Ramos (cell line): ENCODE measurements around the gene OR2B2.

Experiments
- in situ Hi-C: fragments of 300-500 bp; cut with MboI; formaldehyde crosslinking; loops from one replicate; pipeline ENCODE4 v1.14.3; 2022; ENCODE audit warnings: low sequenced_read_pairs; ENCODE audit not compliant: unreplicated experiment

OR2B2 gene

DNA sequence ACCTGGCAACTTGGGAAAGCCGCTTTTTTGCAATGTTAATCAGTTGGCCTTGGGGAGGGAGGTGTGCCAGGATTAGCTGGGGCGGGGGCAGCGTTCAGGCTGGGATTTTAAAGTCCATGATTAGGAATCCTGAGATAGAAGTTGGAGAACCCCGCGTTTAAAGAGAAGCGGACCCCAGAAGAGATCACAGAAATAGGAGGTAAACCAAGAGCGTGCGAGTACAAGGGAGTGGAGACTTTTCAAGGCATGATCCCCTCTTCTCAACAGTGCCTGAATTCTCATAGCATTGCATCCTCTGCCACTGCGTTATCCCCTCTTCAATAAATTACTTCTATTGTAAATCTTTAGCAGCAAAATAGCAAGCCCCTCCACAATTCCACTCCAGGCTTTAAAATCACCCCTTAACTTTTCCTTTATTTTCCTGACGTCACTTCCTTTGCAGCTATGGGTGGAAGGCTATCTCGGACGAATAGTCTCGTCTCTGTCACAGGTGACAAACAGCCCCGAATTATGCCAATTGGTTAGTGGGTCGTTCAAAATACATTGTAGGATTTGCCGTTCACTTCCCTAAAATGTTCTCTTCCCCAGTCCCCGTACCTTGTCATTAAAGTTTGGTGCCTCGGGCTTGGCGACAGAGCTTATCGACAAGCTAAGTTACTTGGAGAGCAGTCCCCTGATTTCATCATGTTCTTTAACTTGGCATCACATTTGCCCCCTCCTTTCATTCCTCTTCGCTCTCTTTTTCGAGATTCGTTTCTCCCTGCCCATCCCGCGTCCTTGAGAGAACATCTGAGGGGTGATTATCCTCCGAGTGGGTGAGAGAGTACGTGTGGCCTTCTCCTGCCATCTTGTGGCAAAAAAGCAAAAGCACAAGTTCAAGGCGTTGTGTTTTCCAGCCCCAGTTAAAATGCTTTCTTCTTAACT is 17.1 kb downstream of the OR2B2 start:
- in situ Hi-C loops = loop anchor here (5.0 to 10.0 kb wide), 3 partner anchors 83 to 980 kb away; a partner anchor contains a TSS

DNA sequence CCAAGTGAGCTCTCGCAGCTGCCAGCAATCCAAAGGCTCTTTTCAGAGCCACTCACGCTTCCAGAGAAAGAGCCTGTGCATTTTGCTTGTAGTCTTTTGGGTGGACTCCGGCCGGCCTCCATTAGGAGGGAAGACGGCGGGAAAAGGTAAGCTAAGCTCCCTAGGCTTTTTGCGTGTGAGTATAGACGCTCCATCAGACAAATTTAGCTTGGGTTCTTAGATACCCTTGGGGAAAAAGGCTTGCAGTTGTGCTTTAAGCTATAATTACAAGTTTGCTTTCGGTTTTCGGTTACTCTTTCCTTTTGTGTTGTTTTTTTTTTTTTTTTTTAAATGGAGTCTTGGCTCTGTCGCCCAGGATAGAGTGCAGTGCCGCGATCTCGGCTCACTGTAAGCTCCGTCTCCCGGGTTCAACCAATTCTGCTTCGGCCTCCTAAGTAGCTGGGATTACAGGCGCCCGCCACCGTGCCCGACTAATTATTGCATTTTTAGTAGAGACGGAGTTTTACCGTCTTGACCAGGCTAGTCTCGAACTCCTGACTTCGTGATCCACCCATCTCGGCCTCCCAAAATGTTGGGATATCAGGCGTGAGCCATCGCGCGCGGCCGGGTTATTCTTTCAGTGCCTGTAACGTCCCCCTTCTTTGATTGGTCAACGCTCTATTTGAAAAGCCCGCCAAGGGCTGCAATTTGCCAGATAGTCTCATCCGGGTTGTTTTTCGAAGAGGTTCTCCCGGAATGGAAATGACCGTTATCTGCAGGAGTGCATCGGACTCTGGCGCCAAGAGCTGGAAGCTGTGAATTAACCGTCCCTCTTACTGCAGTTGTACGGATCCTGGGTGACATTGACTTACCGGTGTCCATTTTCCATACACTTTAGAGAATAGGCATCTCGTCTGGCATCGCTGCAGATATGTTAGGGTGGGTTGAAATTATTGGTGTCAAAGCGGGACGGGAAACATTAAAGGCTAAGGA is 18.1 kb downstream of the OR2B2 start:
- in situ Hi-C loops = loop anchor here (5.0 to 10.0 kb wide), 3 partner anchors 82 to 981 kb away; a partner anchor contains a TSS

DNA sequence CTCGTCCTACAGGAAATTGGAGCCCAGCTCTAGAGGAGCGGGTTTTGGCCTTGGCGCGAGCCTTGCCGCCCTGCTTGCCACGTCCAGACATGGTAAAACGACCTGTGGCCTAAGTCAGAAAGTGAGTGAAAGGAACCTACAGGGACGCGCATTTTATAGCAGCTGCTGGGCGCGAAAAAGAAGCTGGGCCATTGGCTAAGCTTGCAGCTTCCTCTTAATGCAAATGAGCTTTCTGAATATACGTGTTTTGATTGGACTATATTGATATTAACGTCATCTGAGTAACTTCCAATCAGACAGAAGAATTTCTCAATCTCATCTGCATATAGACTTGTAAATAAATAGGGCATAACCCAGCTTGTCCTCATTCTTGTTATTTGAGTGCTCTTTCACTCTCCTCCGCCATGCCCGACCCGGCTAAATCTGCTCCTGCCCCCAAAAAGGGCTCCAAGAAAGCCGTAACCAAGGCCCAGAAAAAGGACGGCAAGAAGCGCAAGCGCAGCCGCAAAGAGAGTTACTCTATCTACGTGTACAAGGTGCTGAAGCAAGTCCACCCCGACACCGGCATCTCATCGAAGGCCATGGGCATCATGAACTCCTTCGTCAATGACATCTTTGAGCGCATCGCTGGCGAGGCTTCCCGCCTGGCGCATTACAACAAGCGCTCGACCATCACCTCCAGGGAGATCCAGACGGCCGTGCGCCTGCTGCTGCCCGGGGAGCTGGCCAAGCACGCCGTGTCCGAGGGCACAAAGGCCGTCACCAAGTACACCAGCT is 18.9 kb downstream of the OR2B2 start:
- in situ Hi-C loops = loop anchor here (5.0 to 10.0 kb wide), 3 partner anchors 81 to 982 kb away; a partner anchor contains a TSS

DNA sequence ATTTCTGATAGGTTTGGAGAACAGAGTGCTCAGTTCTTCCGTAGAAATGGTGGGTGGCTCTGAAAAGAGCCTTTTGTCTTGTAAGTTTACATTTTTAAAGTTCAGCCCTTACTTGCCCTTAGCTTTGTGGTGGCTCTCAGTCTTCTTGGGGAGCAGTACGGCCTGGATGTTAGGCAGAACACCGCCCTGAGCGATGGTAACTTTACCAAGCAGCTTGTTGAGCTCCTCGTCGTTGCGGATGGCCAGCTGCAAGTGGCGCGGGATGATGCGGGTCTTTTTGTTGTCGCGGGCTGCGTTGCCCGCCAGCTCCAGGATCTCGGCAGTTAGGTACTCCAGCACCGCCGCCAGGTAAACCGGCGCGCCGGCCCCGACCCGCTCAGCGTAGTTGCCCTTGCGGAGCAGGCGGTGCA is 19.5 kb downstream of the OR2B2 start:
- in situ Hi-C loops = loop anchor here (5.0 to 10.0 kb wide), 3 partner anchors 80 to 982 kb away; a partner anchor contains a TSS

DNA sequence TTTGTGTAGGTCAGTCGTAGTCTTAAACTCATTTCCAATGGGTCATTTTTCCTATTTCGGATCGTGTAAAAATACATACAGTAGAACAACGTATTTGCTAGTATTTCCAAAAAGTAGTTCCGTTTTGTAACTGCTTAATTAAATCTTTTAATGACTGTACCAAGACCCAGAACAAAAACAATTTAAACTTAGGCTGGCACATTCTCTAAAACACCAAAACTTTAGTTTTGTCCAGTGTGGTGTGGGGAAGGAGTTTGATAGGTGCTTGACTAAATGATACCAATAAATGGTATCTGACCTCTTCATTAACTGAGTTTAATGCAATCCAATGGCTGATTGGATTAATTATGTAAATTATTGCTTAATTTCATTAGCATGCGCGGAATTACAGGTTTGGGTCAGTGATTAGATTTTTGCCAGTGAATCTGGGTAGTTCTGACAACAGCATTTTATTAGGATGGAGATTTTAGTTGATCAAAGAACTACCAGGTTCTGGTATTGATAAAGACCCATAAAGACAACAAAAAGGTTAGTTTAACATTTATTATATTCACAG is 20.8 kb downstream of the OR2B2 start:
- in situ Hi-C loops = loop anchor here (5.0 to 10.0 kb wide), 3 partner anchors 79 to 983 kb away; a partner anchor contains a TSS

DNA sequence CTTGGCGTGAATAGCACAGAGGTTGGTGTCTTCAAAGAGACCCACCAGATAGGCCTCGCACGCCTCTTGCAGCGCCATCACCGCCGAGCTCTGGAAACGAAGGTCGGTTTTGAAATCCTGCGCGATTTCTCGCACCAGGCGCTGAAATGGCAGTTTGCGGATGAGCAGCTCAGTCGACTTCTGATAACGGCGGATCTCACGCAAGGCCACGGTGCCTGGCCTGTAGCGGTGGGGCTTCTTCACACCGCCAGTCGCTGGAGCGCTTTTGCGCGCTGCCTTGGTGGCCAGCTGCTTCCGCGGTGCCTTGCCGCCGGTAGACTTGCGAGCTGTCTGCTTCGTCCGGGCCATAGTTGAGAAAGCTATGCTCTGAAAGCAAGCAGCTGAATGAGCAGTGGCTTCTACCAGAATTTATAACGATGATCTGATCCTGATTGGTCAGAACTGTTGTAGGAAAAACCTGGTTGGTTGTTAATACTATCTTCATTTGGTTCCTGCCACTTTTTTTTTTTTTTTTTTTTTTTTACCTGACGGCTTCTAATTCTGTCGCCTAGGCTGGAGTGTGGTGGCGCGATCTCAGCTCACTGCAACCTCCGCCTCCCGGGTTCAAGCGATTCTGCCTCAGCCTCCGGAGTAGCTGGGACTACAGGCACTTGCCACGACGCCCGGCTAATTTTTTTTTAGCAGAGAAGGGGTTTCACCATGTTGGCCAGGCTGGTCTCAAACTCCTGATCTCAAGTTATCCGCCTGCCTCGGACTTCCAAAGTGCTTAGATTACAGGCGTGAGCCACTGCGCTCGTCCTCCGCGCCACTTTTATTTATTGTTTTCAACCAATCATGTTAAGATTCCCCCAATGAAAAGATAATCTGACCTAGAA is 21.5 kb downstream of the OR2B2 start:
- in situ Hi-C loops = loop anchor here (5.0 to 10.0 kb wide), 3 partner anchors 78 to 984 kb away; a partner anchor contains a TSS

DNA sequence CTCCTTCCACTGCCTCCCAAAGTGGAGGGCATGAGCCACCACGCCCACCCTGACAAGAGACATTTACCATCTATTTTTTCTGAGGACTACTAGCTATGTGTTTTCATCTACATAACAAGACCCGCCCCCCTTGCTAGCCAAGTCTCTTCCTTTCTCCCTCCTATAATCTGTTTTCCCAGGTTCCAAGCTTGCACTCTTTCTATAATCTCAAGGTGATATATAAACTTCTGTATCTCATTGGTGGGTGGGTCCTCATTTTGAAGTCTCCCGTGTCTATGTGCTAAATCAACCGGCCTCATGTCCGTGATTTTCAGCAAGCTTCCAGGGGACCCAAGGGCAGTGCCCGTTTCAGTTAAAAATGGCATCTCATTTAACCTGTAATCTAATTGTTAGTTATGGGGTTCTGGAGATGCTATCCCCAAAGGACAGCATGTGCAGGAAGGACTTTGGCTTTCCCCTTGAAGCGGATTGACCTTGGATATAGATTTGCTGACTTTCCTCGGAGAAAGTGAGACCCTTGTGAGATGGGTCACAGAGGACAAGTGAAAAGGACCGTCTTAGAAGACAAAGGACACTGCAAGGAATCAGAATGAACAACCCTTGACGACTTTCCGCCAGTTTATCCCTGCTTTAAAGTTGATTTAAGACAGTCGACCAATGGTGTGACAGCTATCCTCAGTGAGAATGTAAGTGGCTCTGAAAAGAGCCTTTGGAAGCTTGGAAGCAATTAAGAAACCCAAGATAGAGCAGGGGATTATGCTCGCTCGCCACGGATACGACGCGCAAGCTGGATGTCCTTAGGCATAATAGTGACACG is 22.4 kb downstream of the OR2B2 start:
- in situ Hi-C loops = loop anchor here (5.0 to 10.0 kb wide), 3 partner anchors 78 to 985 kb away; a partner anchor contains a TSS

DNA sequence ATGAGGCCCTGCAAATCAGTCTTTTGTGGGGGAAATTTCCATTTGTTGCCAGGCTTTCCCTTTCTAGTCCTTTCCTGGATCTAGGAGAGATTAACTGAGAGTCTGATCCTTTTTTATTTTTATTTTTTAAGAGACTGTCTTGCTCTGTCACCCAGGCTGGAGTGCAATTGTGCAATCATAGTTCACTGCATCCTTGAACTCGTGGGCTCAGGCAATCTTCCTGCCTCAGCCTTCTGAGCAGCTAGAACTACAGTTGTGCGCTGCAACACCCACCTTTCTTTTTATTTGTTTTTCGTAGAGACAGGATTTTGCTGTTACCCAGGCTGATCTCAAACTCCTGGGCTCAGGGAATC is 22.9 kb downstream of the OR2B2 start:
- in situ Hi-C loops = no loop called here

DNA sequence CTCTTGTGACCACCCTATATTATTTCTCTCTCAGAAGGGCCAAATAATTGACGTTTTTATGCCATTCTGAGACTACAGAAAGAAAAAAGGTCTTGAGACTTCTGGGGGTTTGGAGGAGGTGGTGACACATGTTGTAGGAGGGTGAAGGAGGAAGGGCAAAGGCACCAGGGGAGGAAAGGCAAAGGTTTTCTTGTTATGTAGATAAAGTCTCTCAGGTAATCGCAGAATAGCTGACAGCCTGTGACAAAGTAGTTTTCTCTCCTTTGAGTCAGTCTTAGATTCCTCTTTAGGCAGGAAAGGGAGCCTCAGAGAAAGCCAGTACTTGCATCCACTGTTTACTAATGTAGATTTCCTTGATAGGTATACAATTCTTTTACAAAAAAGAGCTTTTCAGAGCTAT is 23.6 kb downstream of the OR2B2 start:
- in situ Hi-C loops = no loop called here

DNA sequence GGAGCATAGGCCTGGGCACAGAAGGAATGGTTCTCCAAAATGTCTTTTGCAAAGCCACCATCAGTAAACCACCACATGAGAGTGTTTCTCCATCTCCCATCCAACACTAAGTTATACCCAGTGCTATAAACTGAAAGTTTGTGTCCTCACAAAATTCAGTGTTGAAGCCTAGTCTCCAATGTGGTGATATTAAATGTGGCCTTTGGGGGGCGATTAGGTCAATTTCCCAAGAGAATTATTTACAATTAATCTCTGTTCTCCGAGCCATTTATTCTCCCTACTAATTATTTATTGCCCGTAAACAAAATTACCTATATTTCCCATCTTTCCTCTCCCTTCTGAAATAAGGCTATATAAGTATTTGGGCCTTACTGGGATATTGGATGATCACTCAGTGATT is 26.1 kb downstream of the OR2B2 start:
- in situ Hi-C loops = no loop called here

DNA sequence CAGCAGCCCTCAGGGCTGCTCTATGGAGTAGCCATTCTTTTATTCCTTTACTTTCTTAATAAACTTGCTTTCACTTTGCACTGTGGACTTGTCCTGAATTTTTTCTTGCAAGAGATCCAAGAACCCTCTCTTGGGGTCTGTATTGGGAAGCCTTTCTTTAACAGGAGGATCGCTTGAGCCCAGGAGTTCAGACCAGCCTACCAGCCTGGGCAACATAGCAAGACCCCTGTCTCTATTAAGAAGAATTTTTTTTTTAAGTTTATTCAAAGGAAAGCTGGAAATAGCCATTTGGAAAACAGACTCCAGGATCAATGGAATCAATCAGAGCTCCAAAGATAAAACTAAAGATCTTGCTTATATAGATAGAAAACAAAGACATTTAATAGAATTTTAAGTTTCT is 29.1 kb downstream of the OR2B2 start:
- in situ Hi-C loops = no loop called here

DNA sequence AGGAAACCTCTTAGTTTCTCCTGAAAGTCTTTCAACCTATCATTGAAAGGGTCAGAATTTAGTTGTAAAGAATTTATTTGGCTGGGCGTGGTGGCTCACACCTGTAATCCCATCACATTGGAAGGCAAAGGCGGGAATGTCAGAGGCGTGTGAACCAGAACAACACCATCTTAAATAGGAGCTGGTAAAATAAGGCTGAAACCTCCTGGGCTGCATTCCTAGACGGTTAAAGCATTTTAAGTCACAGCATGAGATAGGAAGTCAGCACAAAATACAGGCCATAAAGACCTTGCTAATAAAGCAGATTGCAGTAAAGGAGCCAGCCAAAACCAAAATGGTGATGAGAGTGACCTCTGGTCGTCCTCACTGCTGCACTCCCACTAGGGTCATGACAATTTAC is 29.6 kb downstream of the OR2B2 start:
- in situ Hi-C loops = no loop called here

DNA sequence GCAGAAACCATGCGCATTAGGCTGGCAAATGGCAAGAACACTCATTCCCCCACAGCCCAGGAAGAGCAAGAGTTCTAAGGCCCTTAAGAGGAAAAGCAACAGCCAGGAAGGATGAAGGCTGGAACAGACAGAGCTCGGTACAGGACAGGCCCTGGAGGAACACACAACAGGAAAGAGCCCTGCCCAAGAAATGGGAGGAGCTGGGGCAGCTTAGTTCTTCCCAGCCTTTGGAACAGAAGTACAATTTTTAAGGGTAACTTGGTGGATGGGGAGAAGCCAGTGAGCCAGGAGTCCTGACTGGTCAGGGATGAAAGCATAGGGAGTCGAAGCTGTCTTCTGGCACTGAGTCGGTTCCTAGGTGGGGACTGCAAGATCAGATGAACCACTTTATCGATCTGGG is 32.4 kb downstream of the OR2B2 start:
- in situ Hi-C loops = no loop called here

DNA sequence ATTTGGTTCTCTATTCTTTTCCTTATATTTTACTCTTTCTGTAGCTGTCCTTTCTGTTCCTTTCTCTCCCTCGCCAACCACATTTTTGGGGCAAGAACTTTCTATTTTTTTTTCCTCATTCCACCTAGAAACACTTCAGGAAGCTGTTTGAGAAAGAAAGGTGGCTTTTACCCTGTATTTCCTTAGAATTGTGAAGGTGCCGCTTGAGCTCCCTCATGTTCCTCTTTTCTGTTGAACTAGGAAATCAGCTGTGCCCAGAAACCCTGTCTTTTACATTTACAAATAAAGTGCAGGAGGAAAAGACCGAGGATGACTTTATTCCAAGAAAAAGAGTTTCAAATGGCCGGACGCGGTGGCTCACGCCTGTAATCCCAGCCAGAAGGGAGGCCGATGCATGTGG is 38.2 kb downstream of the OR2B2 start:
- in situ Hi-C loops = no loop called here

DNA sequence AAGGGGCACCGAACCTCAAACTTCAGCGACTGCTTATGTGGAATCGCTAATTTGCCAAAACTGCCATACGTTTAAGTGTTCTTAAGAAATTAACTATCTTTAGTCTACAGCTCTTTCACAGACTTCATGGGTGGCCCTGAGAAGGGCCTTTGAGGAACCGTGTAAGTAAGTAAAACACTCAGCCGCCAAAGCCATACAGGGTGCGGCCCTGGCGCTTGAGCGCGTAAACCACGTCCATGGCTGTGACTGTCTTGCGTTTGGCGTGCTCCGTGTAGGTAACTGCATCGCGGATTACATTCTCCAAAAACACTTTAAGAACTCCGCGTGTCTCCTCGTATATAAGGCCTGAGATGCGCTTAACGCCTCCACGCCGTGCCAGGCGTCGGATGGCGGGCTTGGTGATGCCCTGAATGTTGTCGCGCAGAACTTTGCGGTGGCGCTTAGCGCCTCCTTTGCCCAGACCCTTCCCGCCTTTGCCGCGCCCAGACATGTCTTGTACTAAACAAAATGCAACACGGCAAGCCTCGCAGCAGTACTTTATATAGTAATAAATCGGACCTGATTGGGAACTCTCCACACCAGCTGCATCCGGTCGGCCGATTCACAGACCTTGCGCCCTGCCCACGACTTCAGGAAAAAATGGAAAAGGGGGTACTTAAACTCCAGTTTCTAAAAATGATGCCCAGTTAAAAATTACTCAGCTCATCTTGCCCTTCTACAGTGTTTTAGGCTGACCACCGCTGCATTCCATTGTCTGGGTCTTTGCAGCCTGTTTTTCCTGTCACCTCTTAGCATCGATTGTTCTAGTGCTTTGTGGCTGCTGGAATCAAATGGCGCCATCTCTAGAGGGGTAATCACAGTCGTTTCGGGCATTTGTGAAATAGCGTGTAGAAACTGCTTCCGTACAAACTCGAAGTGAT is 38.9 kb downstream of the OR2B2 start:
- in situ Hi-C loops = no loop called here

DNA sequence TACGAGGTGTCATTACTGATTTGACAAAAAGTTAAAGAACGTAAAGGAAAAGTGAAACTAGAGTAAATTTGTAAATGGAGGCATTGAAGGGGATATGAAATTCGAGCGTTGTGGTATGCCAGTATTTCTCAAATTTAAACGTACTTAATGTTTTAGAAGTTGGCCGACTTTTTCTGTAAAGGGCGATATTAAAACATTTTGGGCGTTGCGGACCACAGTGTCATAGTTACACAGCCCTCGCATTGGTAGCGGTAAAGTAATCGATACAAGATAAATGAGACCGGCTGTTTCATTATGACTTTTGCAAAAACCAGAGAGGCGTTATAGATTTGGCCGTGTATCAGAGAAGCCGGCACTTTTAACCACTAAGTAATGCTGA is 39.6 kb downstream of the OR2B2 start:
- in situ Hi-C loops = no loop called here
